H9 (cell line): ENCODE data around the gene IL1RAP. TPM values are rescaled to one million over a fixed set of nuclear protein-coding genes. Genes with fewer than 3 reads are reported as not detected.

Experiments used
- DNase-seq: peaks from one replicate; pipeline ENCODE4 v3.0.0-alpha.2; 2017
- H2AFZ ChIP-seq: one replicate; pipeline ENCODE4 v1.6.1; 2013; ENCODE audit warnings: mild to moderate bottlenecking, low read length, control low read depth, moderate library complexity
- H2AK5ac ChIP-seq: 2 replicates; pipeline ENCODE4 v1.6.1; 2013; ENCODE audit warnings: low read length, control low read depth, mixed read lengths; ENCODE audit not compliant: insufficient read length
- H2BK120ac ChIP-seq: one replicate; pipeline ENCODE4 v1.6.1; 2013; ENCODE audit warnings: low read depth, mild to moderate bottlenecking, low read length, control low read depth, inconsistent platforms; ENCODE audit not compliant: poor library complexity, severe bottlenecking
- H2BK12ac ChIP-seq: 2 replicates; pipeline ENCODE4 v1.6.1; 2013; ENCODE audit warnings: low read length, control low read depth, mixed read lengths, low read depth; ENCODE audit not compliant: insufficient read length
- H2BK15ac ChIP-seq: 2 replicates; pipeline ENCODE4 v1.6.1; 2013; ENCODE audit warnings: low read depth, low read length, control low read depth
- H2BK20ac ChIP-seq: one replicate; pipeline ENCODE4 v1.6.1; 2013; ENCODE audit warnings: low read depth, mild to moderate bottlenecking, low read length, control low read depth, inconsistent platforms; ENCODE audit not compliant: poor library complexity, severe bottlenecking
- H2BK5ac ChIP-seq: 2 replicates; pipeline ENCODE4 v1.6.1; 2013; ENCODE audit warnings: low read length, control low read depth, mixed read lengths; ENCODE audit not compliant: insufficient read length
- H3K14ac ChIP-seq: 2 replicates; pipeline ENCODE4 v1.6.1; 2013; ENCODE audit warnings: low read length, control low read depth; ENCODE audit not compliant: insufficient read depth
- H3K18ac ChIP-seq: 2 replicates; pipeline ENCODE4 v1.6.1; 2013; ENCODE audit warnings: low read depth, mild to moderate bottlenecking, mixed read lengths, low read length, control low read depth; ENCODE audit not compliant: insufficient read length
- H3K23ac ChIP-seq: 2 replicates; pipeline ENCODE4 v1.6.1; 2013; ENCODE audit warnings: low read length, control low read depth, mixed read lengths, low read depth; ENCODE audit not compliant: insufficient read length
- H3K23me2 ChIP-seq: 2 replicates; pipeline ENCODE4 v1.6.1; 2013; ENCODE audit warnings: low read depth, mild to moderate bottlenecking, mixed read lengths, low read length, control low read depth; ENCODE audit not compliant: insufficient read length, poor library complexity, severe bottlenecking
- H3K27ac ChIP-seq: 2 replicates; pipeline ENCODE4 v1.5.1; 2013; ENCODE audit warnings: low read length, control low read depth, mixed read lengths, low read depth; ENCODE audit not compliant: insufficient read length
- H3K27me3 ChIP-seq: 2 replicates; pipeline ENCODE4 v1.6.1; 2013; ENCODE audit warnings: low read length, control low read depth, inconsistent platforms; ENCODE audit not compliant: insufficient read depth
- H3K4ac ChIP-seq: 2 replicates; pipeline ENCODE4 v1.6.1; 2013; ENCODE audit warnings: low read depth, mild to moderate bottlenecking, control low read depth, inconsistent platforms, low read length, moderate library complexity
- H3K4me1 ChIP-seq: 2 replicates; pipeline ENCODE4 v1.6.1; 2013; ENCODE audit warnings: low read length, control low read depth, inconsistent platforms; ENCODE audit not compliant: insufficient read depth
- H3K4me2 ChIP-seq: 2 replicates; pipeline ENCODE4 v1.6.1; 2013; ENCODE audit warnings: low read length, control low read depth, mixed read lengths; ENCODE audit not compliant: insufficient read length, insufficient read depth
- H3K56ac ChIP-seq: 2 replicates; pipeline ENCODE4 v1.6.1; 2013; ENCODE audit warnings: low read depth, mild to moderate bottlenecking, mixed read lengths, low read length, control low read depth; ENCODE audit not compliant: insufficient read length
- H3K79me1 ChIP-seq: 2 replicates; pipeline ENCODE4 v1.6.1; 2013; ENCODE audit warnings: low read depth, mild to moderate bottlenecking, moderate library complexity, low read length, control low read depth, inconsistent platforms; ENCODE audit not compliant: insufficient read depth, poor library complexity, severe bottlenecking
- H3K79me2 ChIP-seq: 2 replicates; pipeline ENCODE4 v1.6.1; 2013; ENCODE audit warnings: low read length, control low read depth, inconsistent platforms; ENCODE audit not compliant: insufficient read depth
- H3K9ac ChIP-seq: 2 replicates; pipeline ENCODE4 v1.6.1; 2013; ENCODE audit warnings: low read length, control low read depth, mixed read lengths; ENCODE audit not compliant: insufficient read length; ENCODE audit errors: extremely low read depth
- H3K9me3 ChIP-seq: one replicate; pipeline ENCODE4 v1.6.1; 2013; ENCODE audit warnings: low read depth, low read length, inconsistent platforms; ENCODE audit not compliant: control insufficient read depth
- H3T11ph ChIP-seq: one replicate; pipeline ENCODE4 v1.6.1; 2013; ENCODE audit warnings: mild to moderate bottlenecking, low read length, control low read depth, inconsistent platforms
- H4K20me1 ChIP-seq: one replicate; pipeline ENCODE4 v1.6.1; 2013; ENCODE audit not compliant: control insufficient read depth, insufficient read length, insufficient read depth
- H4K5ac ChIP-seq: 2 replicates; pipeline ENCODE4 v1.6.1; 2013; ENCODE audit warnings: low read depth, mild to moderate bottlenecking, mixed read lengths, low read length, control low read depth; ENCODE audit not compliant: insufficient read length
- H4K8ac ChIP-seq: replicated peaks from 2 replicates; pipeline ENCODE4 v1.6.1; 2013; ENCODE audit warnings: low read length, control low read depth, mixed read lengths, low read depth; ENCODE audit not compliant: insufficient read length
- H4K91ac ChIP-seq: 2 replicates; pipeline ENCODE4 v1.6.1; 2013; ENCODE audit warnings: low read depth, mild to moderate bottlenecking, moderate library complexity, mixed read lengths, low read length, control low read depth; ENCODE audit not compliant: insufficient read length
- H3K27ac Mint-ChIP-seq, 3 experiments: 2 replicates in 2 of 3; 3 replicates in 1 of 3; pipeline ENCODE4 v1.8.0; 2020 to 2021; ENCODE audit warnings: mixed read lengths in 3 of 3, mild to moderate bottlenecking in 1 of 3, moderate library complexity in 1 of 3
- H3K27me3 Mint-ChIP-seq: 2 replicates; pipeline ENCODE4 v1.8.0; 2021; ENCODE audit warnings: low read depth, mild to moderate bottlenecking, moderate library complexity, mixed read lengths
- H3K36me3 Mint-ChIP-seq, 3 experiments: 2 replicates in 2 of 3; 3 replicates in 1 of 3; pipeline ENCODE4 v1.8.0; 2020 to 2021; ENCODE audit warnings: low read depth in 3 of 3, mixed read lengths in 3 of 3; ENCODE audit not compliant: insufficient read depth in 1 of 3
- H3K4me1 Mint-ChIP-seq, 2 experiments: 2 replicates each; pipeline ENCODE4 v1.8.0; 2020; ENCODE audit warnings: mixed read lengths in 2 of 2
- H3K4me3 Mint-ChIP-seq, 2 experiments: 2 replicates in 1 of 2; 3 replicates in 1 of 2; pipeline ENCODE4 v1.8.0; 2020 to 2021; ENCODE audit warnings: mild to moderate bottlenecking in 2 of 2, mixed read lengths in 2 of 2, moderate library complexity in 1 of 2
- H3K9me3 Mint-ChIP-seq, 2 experiments: 2 replicates in 1 of 2; 3 replicates in 1 of 2; pipeline ENCODE4 v1.8.0; 2020; ENCODE audit warnings: mild to moderate bottlenecking in 2 of 2, mixed read lengths in 2 of 2, moderate library complexity in 1 of 2
- WGBS: extraction: QIAGEN DNeasy Blood & Tissue Kit; methylation state at CpG from one replicate; pipeline ENCODE4 v1.1.7; 2013; ENCODE audit warnings: missing lambda C conversion rate, low lambda C conversion rate, mixed read lengths; ENCODE audit not compliant: insufficient read length; ENCODE audit errors: extremely low coverage; 5-methylcytosine and 5-hydroxymethylcytosine counted together
- total RNA-seq: library from RNA; stranded (reverse); gene quantifications from 2 replicates; pipeline ENCODE4 v1.2.1, GENCODE V29; 2021
- TF ChIP-seq, protein P1 (sequence below): fragments of 200-600 bp; sonication (generic); conservative IDR thresholded peaks from 3 replicates; pipeline ENCODE4 v1.8.0; 2021; ENCODE audit warnings: antibody characterized with exemption, mild to moderate bottlenecking

Gene IL1RAP
- total RNA-seq, 1 experiment from 2014 or later = 4.6 TPM

DNA sequence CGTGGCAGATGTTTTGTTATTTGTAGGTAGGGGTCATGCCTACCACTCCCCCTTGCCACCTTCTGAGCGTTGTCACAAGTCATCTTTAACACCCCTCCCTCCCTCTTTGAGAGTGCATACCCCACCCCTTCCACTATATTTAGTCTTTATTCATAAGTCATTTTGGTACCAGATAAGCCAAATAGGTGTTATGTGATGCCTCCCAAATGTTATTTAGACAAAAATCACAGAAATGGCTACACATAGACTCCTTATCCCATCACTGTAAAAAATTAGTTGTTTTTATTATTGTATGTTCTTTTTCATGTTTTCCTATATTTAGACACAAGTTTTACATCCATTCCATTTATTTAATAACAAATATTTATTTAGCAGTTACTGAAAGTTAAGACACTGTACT lies 93.1 kb downstream of the IL1RAP start:
- Histone ChIP-seq H3K4me2 (no peak overlapping the region), H3K56ac (no peak overlapping the region), H3K79me2 (no peaks in the 10 kb centered on the region), H3K9me3 (no peaks in the 10 kb centered on the region), H3K23ac (no peak overlapping the region), H3T11ph (no peak overlapping the region), H4K8ac (no peak overlapping the region), H2BK15ac (no peak overlapping the region), H3K9ac (no peak overlapping the region), H2AK5ac (no peak overlapping the region), H2BK5ac (no peak overlapping the region), H3K14ac (no peak overlapping the region), H3K4ac (no peak overlapping the region), H3K4me1 (no peaks in the 10 kb centered on the region), H3K23me2 (no peaks in the 10 kb centered on the region), H2BK12ac (no peak overlapping the region), H3K18ac (no peak overlapping the region), H2BK20ac (no peak overlapping the region), H4K20me1 (no peaks in the 10 kb centered on the region), H2BK120ac (no peak overlapping the region), H2AFZ (no peak overlapping the region), H4K5ac (no peak overlapping the region), H3K79me1 (no peaks in the 10 kb centered on the region), H3K27ac (no peak overlapping the region), H3K27me3 (no peaks in the 10 kb centered on the region), H4K91ac (no peak overlapping the region)
- TF ChIP-seq, protein P1, sequence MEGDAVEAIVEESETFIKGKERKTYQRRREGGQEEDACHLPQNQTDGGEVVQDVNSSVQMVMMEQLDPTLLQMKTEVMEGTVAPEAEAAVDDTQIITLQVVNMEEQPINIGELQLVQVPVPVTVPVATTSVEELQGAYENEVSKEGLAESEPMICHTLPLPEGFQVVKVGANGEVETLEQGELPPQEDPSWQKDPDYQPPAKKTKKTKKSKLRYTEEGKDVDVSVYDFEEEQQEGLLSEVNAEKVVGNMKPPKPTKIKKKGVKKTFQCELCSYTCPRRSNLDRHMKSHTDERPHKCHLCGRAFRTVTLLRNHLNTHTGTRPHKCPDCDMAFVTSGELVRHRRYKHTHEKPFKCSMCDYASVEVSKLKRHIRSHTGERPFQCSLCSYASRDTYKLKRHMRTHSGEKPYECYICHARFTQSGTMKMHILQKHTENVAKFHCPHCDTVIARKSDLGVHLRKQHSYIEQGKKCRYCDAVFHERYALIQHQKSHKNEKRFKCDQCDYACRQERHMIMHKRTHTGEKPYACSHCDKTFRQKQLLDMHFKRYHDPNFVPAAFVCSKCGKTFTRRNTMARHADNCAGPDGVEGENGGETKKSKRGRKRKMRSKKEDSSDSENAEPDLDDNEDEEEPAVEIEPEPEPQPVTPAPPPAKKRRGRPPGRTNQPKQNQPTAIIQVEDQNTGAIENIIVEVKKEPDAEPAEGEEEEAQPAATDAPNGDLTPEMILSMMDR = no peak
- Mint-ChIP-seq H3K27me3 (no peaks in the 10 kb centered on the region), H3K9me3 (peaks cover 3% of the 10 kb centered on the region in 2 experiments; a peak in 3 of 5 replicates), H3K27ac (no peak overlapping the region), H3K36me3 (peaks cover 0 to 13% (median 13%) of the 10 kb centered on the region in 3 experiments; a peak in 6 of 7 replicates), H3K4me3 (no peak overlapping the region), H3K4me1 (peaks cover 0 to 4% of the 10 kb centered on the region in 2 experiments; a peak in 2 of 4 replicates)
- no peak for DNase-seq
- no CpG with 5 or more reads among the region's 2 CpGs for WGBS
